Mononuclear cell (primary cell): ENCODE data around the gene IL1RAPL2. TPM values are rescaled to one million over a fixed set of nuclear protein-coding genes. Genes with fewer than 3 reads are reported as not detected.

Experiments
- H3K27me3 ChIP-seq: 2 replicates; pipeline ENCODE4 v1.6.0; 2011; ENCODE audit warnings: low read length, control low read depth; ENCODE audit not compliant: insufficient read depth
- H3K4me1 ChIP-seq: 2 replicates; pipeline ENCODE4 v1.5.1; 2011; ENCODE audit warnings: mild to moderate bottlenecking, low read length, control low read depth; ENCODE audit not compliant: insufficient read depth
- H3K4me3 ChIP-seq: 2 replicates; pipeline ENCODE4 v1.5.1; 2011; ENCODE audit warnings: mild to moderate bottlenecking, low read length, moderate library complexity
- H3K9me3 ChIP-seq: 2 replicates; pipeline ENCODE4 v1.5.1; 2011; ENCODE audit warnings: low read depth, mild to moderate bottlenecking, control low read depth, low read length
- total RNA-seq: library from RNA; depleted of rRNA; stranded (reverse); fragments of >200 nt; gene quantifications from one replicate; pipeline ENCODE4 v1.2.3, GENCODE V29; 2012

IL1RAPL2 gene
- total RNA-seq, 1 donor = not detected

- H3K4me3 ChIP-seq = no peak overlapping the region
- H3K4me1 ChIP-seq = no peaks in the 10 kb centered on the region
- H3K27me3 ChIP-seq = no peaks in the 10 kb centered on the region
- no peaks in the 10 kb centered on the region for H3K9me3 ChIP-seq
These were observed 694.5 kb downstream of the IL1RAPL2 start for GRCh38 chrX:105260291-105261043.

GRCh38 chrX:105263171-105263570 lies 697.2 kb downstream of the IL1RAPL2 start:
- H3K27me3 ChIP-seq = no peaks in the 10 kb centered on the region
- H3K4me3 ChIP-seq = no peak overlapping the region
- H3K4me1 ChIP-seq = no peaks in the 10 kb centered on the region
- no peaks in the 10 kb centered on the region for H3K9me3 ChIP-seq

- H3K27me3 ChIP-seq = no peaks in the 10 kb centered on the region
- H3K9me3 ChIP-seq = no peaks in the 10 kb centered on the region
- no peaks in the 10 kb centered on the region for H3K4me1 ChIP-seq
- H3K4me3 ChIP-seq = no peak overlapping the region
These were observed 697.8 kb downstream of the IL1RAPL2 start for GRCh38 chrX:105263801-105264200.

- no peaks in the 10 kb centered on the region for H3K4me1 ChIP-seq
- no peaks in the 10 kb centered on the region for H3K9me3 ChIP-seq
- H3K27me3 ChIP-seq = no peaks in the 10 kb centered on the region
- no peak overlapping the region for H3K4me3 ChIP-seq
These were observed 699.1 kb downstream of the IL1RAPL2 start for GRCh38 chrX:105265093-105265492.

GRCh38 chrX:105266456-105266855 lies 700.5 kb downstream of the IL1RAPL2 start:
- Histone ChIP-seq H3K27me3 (no peaks in the 10 kb centered on the region), H3K4me1 (no peaks in the 10 kb centered on the region), H3K4me3 (no peak overlapping the region), H3K9me3 (no peaks in the 10 kb centered on the region)

GRCh38 chrX:105267167-105267566 lies 701.2 kb downstream of the IL1RAPL2 start:
- Histone ChIP-seq H3K4me1 (no peaks in the 10 kb centered on the region), H3K27me3 (no peaks in the 10 kb centered on the region), H3K4me3 (no peak overlapping the region), H3K9me3 (no peaks in the 10 kb centered on the region)

- H3K4me1 ChIP-seq = no peaks in the 10 kb centered on the region
- no peaks in the 10 kb centered on the region for H3K9me3 ChIP-seq
- H3K27me3 ChIP-seq = no peaks in the 10 kb centered on the region
- H3K4me3 ChIP-seq = no peak overlapping the region
These were observed 703.4 kb downstream of the IL1RAPL2 start for GRCh38 chrX:105269386-105269785.

- no peaks in the 10 kb centered on the region for H3K4me1 ChIP-seq
- H3K9me3 ChIP-seq = no peaks in the 10 kb centered on the region
- H3K4me3 ChIP-seq = no peak overlapping the region
- H3K27me3 ChIP-seq = no peaks in the 10 kb centered on the region
These were observed 707.3 kb downstream of the IL1RAPL2 start for GRCh38 chrX:105273326-105273725.

GRCh38 chrX:105274091-105274490 lies 708.1 kb downstream of the IL1RAPL2 start:
- Histone ChIP-seq H3K9me3 (no peaks in the 10 kb centered on the region), H3K27me3 (no peaks in the 10 kb centered on the region), H3K4me1 (no peaks in the 10 kb centered on the region), H3K4me3 (no peak overlapping the region)

GRCh38 chrX:105277132-105277531 lies 711.1 kb downstream of the IL1RAPL2 start:
- Histone ChIP-seq H3K9me3 (no peaks in the 10 kb centered on the region), H3K27me3 (no peaks in the 10 kb centered on the region), H3K4me1 (no peaks in the 10 kb centered on the region), H3K4me3 (no peak overlapping the region)

- Histone ChIP-seq H3K4me1 (no peaks in the 10 kb centered on the region), H3K4me3 (no peak overlapping the region), H3K9me3 (no peaks in the 10 kb centered on the region), H3K27me3 (no peaks in the 10 kb centered on the region)
These were observed 716.1 kb downstream of the IL1RAPL2 start for GRCh38 chrX:105282077-105282476.

GRCh38 chrX:105297041-105297440 lies 731.0 kb downstream of the IL1RAPL2 start:
- no peaks in the 10 kb centered on the region for H3K9me3 ChIP-seq

GRCh38 chrX:105299286-105299685 lies 733.3 kb downstream of the IL1RAPL2 start:
- H3K9me3 ChIP-seq = no peaks in the 10 kb centered on the region
- H3K4me1 ChIP-seq = no peaks in the 10 kb centered on the region
- no peak overlapping the region for H3K4me3 ChIP-seq
- no peaks in the 10 kb centered on the region for H3K27me3 ChIP-seq

More at GRCh38 chrX:105297041-105297440, 731.0 kb downstream of the IL1RAPL2 start:
- H3K4me3 ChIP-seq = no peak overlapping the region
- no peaks in the 10 kb centered on the region for H3K27me3 ChIP-seq
- no peaks in the 10 kb centered on the region for H3K4me1 ChIP-seq

GRCh38 chrX:105302246-105302645 lies 736.2 kb downstream of the IL1RAPL2 start:
- H3K4me3 ChIP-seq = no peak overlapping the region
- H3K9me3 ChIP-seq = no peaks in the 10 kb centered on the region
- H3K27me3 ChIP-seq = no peaks in the 10 kb centered on the region
- no peaks in the 10 kb centered on the region for H3K4me1 ChIP-seq

GRCh38 chrX:105307762-105308161 lies 741.8 kb downstream of the IL1RAPL2 start:
- H3K27me3 ChIP-seq = no peaks in the 10 kb centered on the region
- no peak overlapping the region for H3K4me3 ChIP-seq
- H3K9me3 ChIP-seq = no peaks in the 10 kb centered on the region
- H3K4me1 ChIP-seq = no peaks in the 10 kb centered on the region

GRCh38 chrX:105313596-105313995 lies 747.6 kb downstream of the IL1RAPL2 start:
- H3K9me3 ChIP-seq = no peaks in the 10 kb centered on the region
- H3K4me3 ChIP-seq = no peak overlapping the region
- no peaks in the 10 kb centered on the region for H3K4me1 ChIP-seq
- no peaks in the 10 kb centered on the region for H3K27me3 ChIP-seq
